Cardiac muscle cell (in vitro differentiated cells and primary cell): ENCODE measurements around the gene PHACTR3. TPM values are rescaled to one million over a fixed set of nuclear protein-coding genes. Genes with fewer than 3 reads are reported as not detected.

ENCODE experiments used
- DNase-seq, 2 donors: peaks; one replicate each; pipeline versions ENCODE4 v3.0.0 to v3.0.0-alpha.2; 2010 to 2017; ENCODE audit warnings: low read depth in 1 of 2, low spot score in 1 of 2
- H3K27ac ChIP-seq: fragments of 200-600 bp; sonication (generic); 2 replicates; pipeline ENCODE4 v1.5.1; 2016
- H3K27me3 ChIP-seq: fragments of 200-600 bp; sonication (generic); 2 replicates; pipeline ENCODE4 v1.6.0; 2016; ENCODE audit warnings: control low read depth
- H3K36me3 ChIP-seq: fragments of 200-600 bp; sonication (generic); 2 replicates; pipeline ENCODE4 v1.5.1; 2016; ENCODE audit warnings: control low read depth
- H3K4me1 ChIP-seq: fragments of 200-600 bp; sonication (generic); 2 replicates; pipeline ENCODE4 v1.8.1; 2017; ENCODE audit warnings: low read depth, mild to moderate bottlenecking, mixed run types
- H3K4me3 ChIP-seq: fragments of 200-600 bp; sonication (generic); 2 replicates; pipeline ENCODE4 v1.5.1; 2016; ENCODE audit warnings: mild to moderate bottlenecking
- H3K9me3 ChIP-seq: fragments of 200-600 bp; sonication (generic); 2 replicates; pipeline ENCODE4 v1.5.1; 2017; ENCODE audit warnings: low read depth, mild to moderate bottlenecking, control low read depth
- CTCF ChIP-seq: IDR thresholded peaks from 2 replicates; pipeline ENCODE4 v1.5.1; 2012; ENCODE audit warnings: low read depth, mild to moderate bottlenecking, low read length
- polyA plus RNA-seq: library from polyadenylated mRNA; unstranded; fragments of >200 nt; fragmentation: Nextera tagmentation; extraction: Ambion mirVana; gene quantifications from 2 replicates; pipeline ENCODE4 v1.2.1, GENCODE V29; 2016
- total RNA-seq: library from RNA; depleted of rRNA; stranded (reverse); fragments of >200 nt; gene quantifications from 2 replicates; pipeline ENCODE4 v1.2.3, GENCODE V29; 2016

Gene PHACTR3
- total and polyA plus RNA-seq, 2 experiments from 2014 or later, result 0.55 to 17.0 TPM

GRCh38 chr20:59676851-59677182 lies 72.5 kb downstream of the PHACTR3 start:
- H3K9me3 ChIP-seq, result no peaks in the 10 kb centered on the region
- DNase-seq, result no peak
- H3K4me1 ChIP-seq, result no peaks in the 10 kb centered on the region
- no peak overlapping the region for H3K27ac ChIP-seq
- H3K4me3 ChIP-seq, result no peak overlapping the region
- H3K36me3 ChIP-seq, result no peaks in the 10 kb centered on the region
- H3K27me3 ChIP-seq, result no peaks in the 10 kb centered on the region
- TF ChIP-seq CTCF, result no peak

- no peak for TF ChIP-seq CTCF
- Histone ChIP-seq H3K9me3 (no peaks in the 10 kb centered on the region), H3K4me1 (no peaks in the 10 kb centered on the region), H3K27ac (no peak overlapping the region), H3K4me3 (no peak overlapping the region), H3K27me3 (no peaks in the 10 kb centered on the region), H3K36me3 (no peaks in the 10 kb centered on the region)
- no peak for DNase-seq
These were observed 73.2 kb downstream of the PHACTR3 start for GRCh38 chr20:59677586-59677985.

GRCh38 chr20:59678288-59678687 lies 73.9 kb downstream of the PHACTR3 start:
- TF ChIP-seq CTCF, result no peak
- no peaks in the 10 kb centered on the region for H3K9me3 ChIP-seq
- H3K27ac ChIP-seq, result no peak overlapping the region

GRCh38 chr20:59678951-59679350 lies 74.6 kb downstream of the PHACTR3 start:
- no peak overlapping the region for H3K4me3 ChIP-seq
- no peak overlapping the region for H3K27ac ChIP-seq
- H3K36me3 ChIP-seq, result no peaks in the 10 kb centered on the region
- H3K27me3 ChIP-seq, result no peaks in the 10 kb centered on the region
- H3K4me1 ChIP-seq, result no peaks in the 10 kb centered on the region
- no peak for DNase-seq
- no peaks in the 10 kb centered on the region for H3K9me3 ChIP-seq
- TF ChIP-seq CTCF, result no peak

More at GRCh38 chr20:59678288-59678687, 73.9 kb downstream of the PHACTR3 start:
- Histone ChIP-seq H3K4me3 (no peak overlapping the region), H3K36me3 (no peaks in the 10 kb centered on the region), H3K27me3 (no peaks in the 10 kb centered on the region), H3K4me1 (no peaks in the 10 kb centered on the region)
- no peak for DNase-seq

- no peak for TF ChIP-seq CTCF
- DNase-seq, result no peak
- Histone ChIP-seq H3K27ac (no peak overlapping the region), H3K4me3 (no peak overlapping the region), H3K36me3 (no peaks in the 10 kb centered on the region), H3K27me3 (no peaks in the 10 kb centered on the region), H3K9me3 (no peaks in the 10 kb centered on the region), H3K4me1 (no peaks in the 10 kb centered on the region)
These were observed 75.9 kb downstream of the PHACTR3 start for GRCh38 chr20:59680148-59680650.

GRCh38 chr20:59680852-59681251 lies 76.5 kb downstream of the PHACTR3 start:
- Histone ChIP-seq H3K27me3 (no peaks in the 10 kb centered on the region), H3K4me1 (no peaks in the 10 kb centered on the region), H3K27ac (no peak overlapping the region), H3K4me3 (no peak overlapping the region), H3K36me3 (no peaks in the 10 kb centered on the region), H3K9me3 (no peaks in the 10 kb centered on the region)
- TF ChIP-seq CTCF, result no peak
- no peak for DNase-seq
